ENCODE results near the gene MRM3. TPM values are rescaled to one million over a fixed set of nuclear protein-coding genes. Genes with fewer than 3 reads are reported as not detected.
"Not testable (repeated sequence)": the region's sequence is repeated elsewhere in the genome, so short reads cannot be mapped to it uniquely, and the experiment has no call there.

Gene MRM3
- total RNA-seq, 1 experiment from 2014 or later = 61.5 TPM

GRCh38 chr17:798246-798645 lies 16.1 kb downstream of the MRM3 start:
- Histone ChIP-seq H3K4me3 (ENCODE audit: insufficient read depth, low read depth, low read length) (no peak overlapping the region), H3K36me3 (replicated peaks; ENCODE audit: control insufficient read depth, insufficient read depth, low read length) (peaks cover 14% of the 10 kb centered on the region)
- peak; percentile 35 for DNase-seq

GRCh38 chr17:799261-799660 lies 17.1 kb downstream of the MRM3 start:
- Histone ChIP-seq H3K36me3 (replicated peaks; ENCODE audit: control insufficient read depth, insufficient read depth, low read length) (peaks cover 15% of the 10 kb centered on the region), H3K27me3 (ENCODE audit: control insufficient read depth, insufficient read depth, low read length) (no peaks in the 10 kb centered on the region), H3K4me3 (ENCODE audit: insufficient read depth, low read depth, low read length) (no peak overlapping the region)
- DNase-seq = peak; percentile 43

More at GRCh38 chr17:798246-798645, 16.1 kb downstream of the MRM3 start:
- H3K27me3 ChIP-seq (ENCODE audit: control insufficient read depth, insufficient read depth, low read length) = no peaks in the 10 kb centered on the region

- Histone ChIP-seq H3K27me3 (ENCODE audit: control insufficient read depth, insufficient read depth, low read length) (no peaks in the 10 kb centered on the region), H3K36me3 (replicated peaks; ENCODE audit: control insufficient read depth, insufficient read depth, low read length) (peaks cover 15% of the 10 kb centered on the region), H3K4me3 (ENCODE audit: insufficient read depth, low read depth, low read length) (no peak overlapping the region)
- peak; percentile 43 for DNase-seq
These were observed 18.5 kb downstream of the MRM3 start for GRCh38 chr17:800446-801242.

- no peaks in the 10 kb centered on the region for H3K27me3 ChIP-seq (ENCODE audit: control insufficient read depth, insufficient read depth, low read length)
- H3K4me3 ChIP-seq (ENCODE audit: insufficient read depth, low read depth, low read length) = no peak overlapping the region
- H3K36me3 ChIP-seq (replicated peaks; ENCODE audit: control insufficient read depth, insufficient read depth, low read length) = peaks cover 15% of the 10 kb centered on the region
- no peak for DNase-seq
These were observed 19.5 kb downstream of the MRM3 start for GRCh38 chr17:801660-802059.

- H3K27me3 ChIP-seq (ENCODE audit: control insufficient read depth, insufficient read depth, low read length) = no peaks in the 10 kb centered on the region
- H3K36me3 ChIP-seq (replicated peaks; ENCODE audit: control insufficient read depth, insufficient read depth, low read length) = peaks cover 14% of the 10 kb centered on the region
- no peak overlapping the region for H3K4me3 ChIP-seq (ENCODE audit: insufficient read depth, low read depth, low read length)
- peak; percentile 52 for DNase-seq
These were observed 20.3 kb downstream of the MRM3 start for GRCh38 chr17:802481-802880.

GRCh38 chr17:802901-803881 lies 21.0 kb downstream of the MRM3 start:
- peak; percentile 66 for DNase-seq
- Histone ChIP-seq H3K4me3 (ENCODE audit: insufficient read depth, low read depth, low read length) (no peak overlapping the region), H3K36me3 (replicated peaks; ENCODE audit: control insufficient read depth, insufficient read depth, low read length) (peaks cover 15% of the 10 kb centered on the region)

GRCh38 chr17:804541-805435 lies 22.6 kb downstream of the MRM3 start:
- DNase-seq = peak; percentile 78
- Histone ChIP-seq H3K36me3 (replicated peaks; ENCODE audit: control insufficient read depth, insufficient read depth, low read length) (peaks cover 10% of the 10 kb centered on the region), H3K27me3 (ENCODE audit: control insufficient read depth, insufficient read depth, low read length) (no peaks in the 10 kb centered on the region), H3K4me3 (ENCODE audit: insufficient read depth, low read depth, low read length) (no peak overlapping the region)

More at GRCh38 chr17:802901-803881, 21.0 kb downstream of the MRM3 start:
- H3K27me3 ChIP-seq (ENCODE audit: control insufficient read depth, insufficient read depth, low read length) = no peaks in the 10 kb centered on the region

- H3K27me3 ChIP-seq (ENCODE audit: control insufficient read depth, insufficient read depth, low read length); H3K4me3 ChIP-seq (ENCODE audit: insufficient read depth, low read depth, low read length); DNase-seq: not testable (repeated sequence)
- peaks cover 11% of the 10 kb centered on the region for H3K36me3 ChIP-seq (replicated peaks; ENCODE audit: control insufficient read depth, insufficient read depth, low read length)
These were observed 23.7 kb downstream of the MRM3 start for GRCh38 chr17:805886-806285.

- no peak overlapping the region for H3K4me3 ChIP-seq (ENCODE audit: insufficient read depth, low read depth, low read length)
- H3K27me3 ChIP-seq (ENCODE audit: control insufficient read depth, insufficient read depth, low read length) = no peaks in the 10 kb centered on the region
- H3K36me3 ChIP-seq (replicated peaks; ENCODE audit: control insufficient read depth, insufficient read depth, low read length) = peaks cover 11% of the 10 kb centered on the region
- DNase-seq = no peak
These were observed 24.2 kb downstream of the MRM3 start for GRCh38 chr17:806346-806745.

- H3K36me3 ChIP-seq (replicated peaks; ENCODE audit: control insufficient read depth, insufficient read depth, low read length) = peaks cover 7% of the 10 kb centered on the region
- no peak for DNase-seq
These were observed 24.8 kb downstream of the MRM3 start for GRCh38 chr17:806781-807522.

GRCh38 chr17:807523-808294 lies 25.6 kb downstream of the MRM3 start:
- Histone ChIP-seq H3K27me3 (ENCODE audit: control insufficient read depth, insufficient read depth, low read length) (no peaks in the 10 kb centered on the region), H3K36me3 (replicated peaks; ENCODE audit: control insufficient read depth, insufficient read depth, low read length) (peaks cover 11% of the 10 kb centered on the region), H3K4me3 (ENCODE audit: insufficient read depth, low read depth, low read length) (no peak overlapping the region)
- DNase-seq = no peak

More at GRCh38 chr17:806781-807522, 24.8 kb downstream of the MRM3 start:
- Histone ChIP-seq H3K27me3 (ENCODE audit: control insufficient read depth, insufficient read depth, low read length) (no peaks in the 10 kb centered on the region), H3K4me3 (ENCODE audit: insufficient read depth, low read depth, low read length) (no peak overlapping the region)

- Histone ChIP-seq H3K27me3 (ENCODE audit: control insufficient read depth, insufficient read depth, low read length) (no peaks in the 10 kb centered on the region), H3K36me3 (replicated peaks; ENCODE audit: control insufficient read depth, insufficient read depth, low read length) (peaks cover 15% of the 10 kb centered on the region), H3K4me3 (ENCODE audit: insufficient read depth, low read depth, low read length) (no peak overlapping the region)
- DNase-seq = peak; percentile 63
These were observed 29.1 kb downstream of the MRM3 start for GRCh38 chr17:811051-811784.
